Right atrium auricular region (tissue), 2 donors: Measurements from ENCODE around the gene TGFA. TPM values are rescaled to one million over a fixed set of nuclear protein-coding genes. Genes with fewer than 3 reads are reported as not detected.

Experiments used
- DNase-seq: peaks from one replicate; pipeline ENCODE4 v3.0.0-alpha.2; 2019; ENCODE audit warnings: low spot score
- H3K27ac ChIP-seq, 2 donors: fragments of 200-600 bp; sonication (generic); 1 replicate in 1 of 2; 2 replicates in 1 of 2; pipeline ENCODE4 v1.5.1; 2016 to 2019
- H3K27me3 ChIP-seq, 2 donors: fragments of 200-600 bp; sonication (generic); one replicate each; pipeline versions ENCODE4 v1.5.1 to v1.6.0; 2017 to 2019
- H3K36me3 ChIP-seq: fragments of 200-600 bp; sonication (generic); one replicate; pipeline ENCODE4 v1.5.1; 2016
- H3K4me1 ChIP-seq, 2 donors: fragments of 200-600 bp; sonication (generic); one replicate each; pipeline versions ENCODE4 v1.5.1 to v1.6.0; 2017 to 2019
- H3K4me3 ChIP-seq, 2 donors: fragments of 200-600 bp; sonication (generic); 1 replicate in 1 of 2; 2 replicates in 1 of 2; pipeline ENCODE4 v1.5.1; 2017 to 2019; ENCODE audit warnings: mild to moderate bottlenecking in 1 of 2, moderate library complexity in 1 of 2
- H3K9me3 ChIP-seq, 2 donors: fragments of 200-600 bp; sonication (generic); one replicate each; pipeline ENCODE4 v1.5.1; 2019
- total RNA-seq, 2 donors: library from RNA; depleted of rRNA; stranded (reverse); fragments of >200 nt; gene quantifications; one replicate each; pipeline ENCODE4 v1.1.0, GENCODE V29; 2016
- TF ChIP-seq, protein P1 (sequence below), 2 donors: fragments of 200-600 bp; sonication (generic); IDR thresholded peaks; one replicate each; pipeline ENCODE4 v1.5.1; 2019; ENCODE audit warnings: antibody characterized with exemption in 2 of 2

Gene TGFA
- 1 to 10 TPM in 1 of 2 donors, under 1 TPM in 1; 0.24 to 1.7 TPM for total RNA-seq

GRCh38 chr2:70553584-70554337 is at the start of gene TGFA:
Gene TGFA (minus strand): TSS chr2:70553826. CDS start chr2:70553767, 59 bp downstream.
- Histone ChIP-seq H3K4me1 (peaks cover 0 to 22% of the 10 kb centered on the region in 2 donors), H3K9me3 (no peaks in the 10 kb centered on the region), H3K27ac (peak within 1 kb of the TSS in 1 of 2 donors; percentile 51), H3K36me3 (no peaks in the 10 kb centered on the region), H3K27me3 (peaks cover 0 to 6% of the 10 kb centered on the region in 2 donors), H3K4me3 (peak within 1 kb of the TSS; percentile 47 to 71)
- TF ChIP-seq, protein P1, sequence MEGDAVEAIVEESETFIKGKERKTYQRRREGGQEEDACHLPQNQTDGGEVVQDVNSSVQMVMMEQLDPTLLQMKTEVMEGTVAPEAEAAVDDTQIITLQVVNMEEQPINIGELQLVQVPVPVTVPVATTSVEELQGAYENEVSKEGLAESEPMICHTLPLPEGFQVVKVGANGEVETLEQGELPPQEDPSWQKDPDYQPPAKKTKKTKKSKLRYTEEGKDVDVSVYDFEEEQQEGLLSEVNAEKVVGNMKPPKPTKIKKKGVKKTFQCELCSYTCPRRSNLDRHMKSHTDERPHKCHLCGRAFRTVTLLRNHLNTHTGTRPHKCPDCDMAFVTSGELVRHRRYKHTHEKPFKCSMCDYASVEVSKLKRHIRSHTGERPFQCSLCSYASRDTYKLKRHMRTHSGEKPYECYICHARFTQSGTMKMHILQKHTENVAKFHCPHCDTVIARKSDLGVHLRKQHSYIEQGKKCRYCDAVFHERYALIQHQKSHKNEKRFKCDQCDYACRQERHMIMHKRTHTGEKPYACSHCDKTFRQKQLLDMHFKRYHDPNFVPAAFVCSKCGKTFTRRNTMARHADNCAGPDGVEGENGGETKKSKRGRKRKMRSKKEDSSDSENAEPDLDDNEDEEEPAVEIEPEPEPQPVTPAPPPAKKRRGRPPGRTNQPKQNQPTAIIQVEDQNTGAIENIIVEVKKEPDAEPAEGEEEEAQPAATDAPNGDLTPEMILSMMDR (IDR thresholded peaks at IDR 0.05) = peak; percentile 69 to 87
- DNase-seq = no peak

- TF ChIP-seq, protein P1 (IDR thresholded peaks at IDR 0.05) = peak in 1 of 2 donors; percentile 47
- Histone ChIP-seq H3K9me3 (peaks cover 0 to 9% of the 10 kb centered on the region in 2 donors), H3K4me3 (no peak overlapping the region), H3K36me3 (no peaks in the 10 kb centered on the region), H3K4me1 (no peaks in the 10 kb centered on the region), H3K27ac (no peak overlapping the region), H3K27me3 (no peaks in the 10 kb centered on the region)
- DNase-seq = no peak
These were observed 49.4 kb upstream of the TGFA start for GRCh38 chr2:70603066-70603465.

- Histone ChIP-seq H3K27me3 (no peaks in the 10 kb centered on the region), H3K27ac (no peak overlapping the region), H3K4me1 (no peaks in the 10 kb centered on the region), H3K36me3 (no peaks in the 10 kb centered on the region), H3K9me3 (peaks cover 0 to 11% of the 10 kb centered on the region in 2 donors), H3K4me3 (no peak overlapping the region)
- DNase-seq = no peak
- TF ChIP-seq, protein P1 (IDR thresholded peaks at IDR 0.05) = no peak
These were observed 44.6 kb upstream of the TGFA start for GRCh38 chr2:70598197-70598596.

DNA sequence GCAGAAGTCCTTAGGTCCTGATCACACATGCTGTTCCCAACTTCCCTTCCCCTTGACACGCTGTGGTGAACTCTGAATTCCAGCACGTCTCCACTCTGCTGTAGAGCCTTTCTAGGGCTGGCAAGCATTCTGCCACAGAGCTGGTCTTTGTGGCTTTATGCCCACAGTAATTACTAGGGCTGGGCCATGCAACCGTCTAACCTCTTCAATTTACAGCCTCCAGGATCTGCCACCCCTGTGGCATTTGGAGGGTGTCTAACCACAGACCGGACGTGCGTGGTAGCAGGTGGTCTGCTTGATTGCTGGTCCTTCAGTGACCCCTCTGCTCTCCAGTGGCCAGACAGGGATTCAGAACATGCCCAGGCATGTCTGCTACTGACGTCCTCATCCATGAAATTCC is 43.1 kb upstream of the TGFA start:
- H3K27me3 ChIP-seq = no peaks in the 10 kb centered on the region
- DNase-seq = no peak
- H3K27ac ChIP-seq = no peak overlapping the region

GRCh38 chr2:70596293-70596692 is 42.7 kb upstream of the TGFA start:
- H3K9me3 ChIP-seq = peaks cover 0 to 11% of the 10 kb centered on the region in 2 donors
- DNase-seq = no peak
- no peak overlapping the region for H3K27ac ChIP-seq
- no peaks in the 10 kb centered on the region for H3K36me3 ChIP-seq
- H3K4me3 ChIP-seq = no peak overlapping the region
- TF ChIP-seq, protein P1 (IDR thresholded peaks at IDR 0.05) = no peak
- H3K27me3 ChIP-seq = no peaks in the 10 kb centered on the region
- no peaks in the 10 kb centered on the region for H3K4me1 ChIP-seq

More for the DNA sequence above, 43.1 kb upstream of the TGFA start:
- Histone ChIP-seq H3K4me3 (no peak overlapping the region), H3K36me3 (no peaks in the 10 kb centered on the region), H3K9me3 (peaks cover 0 to 11% of the 10 kb centered on the region in 2 donors), H3K4me1 (no peaks in the 10 kb centered on the region)
- TF ChIP-seq, protein P1 (IDR thresholded peaks at IDR 0.05) = no peak
